ENCODE results near the gene TRMT61A. TPM values are rescaled to one million over a fixed set of nuclear protein-coding genes. Genes with fewer than 3 reads are reported as not detected.

TRMT61A gene
- polyA plus RNA-seq, 3 donors = 2.7 to 7.1 (median 3.4) TPM

- H3K27ac Mint-ChIP-seq = peak overlapping the region in 1 of 7 donors; percentile 31
Measured at GRCh38 chr14:103548463-103549351, 19.7 kb downstream of the TRMT61A start.

More at GRCh38 chr14:103548463-103549351, 19.7 kb downstream of the TRMT61A start:
- H3K79me2 ChIP-seq (ENCODE audit: insufficient read depth, low read length) = no peaks in the 10 kb centered on the region
- H3K27me3 ChIP-seq (ENCODE audit: control insufficient read depth in 2 of 2, insufficient read depth in 2 of 2, low read length in 2 of 2) = no peaks in the 10 kb centered on the region
- no peaks in the 10 kb centered on the region for H3K4me1 ChIP-seq (ENCODE audit: control insufficient read depth in 1 of 2, insufficient read depth in 2 of 2, low read length in 2 of 2)
- peaks cover 38% of the 10 kb centered on the region for H4K20me1 ChIP-seq (ENCODE audit: insufficient read depth, low read length)
- Mint-ChIP-seq H3K4me1 (no peaks in the 10 kb centered on the region), H3K9me3 (no peaks in the 10 kb centered on the region), H3K27me3 (ENCODE audit: low read depth in 3 of 3) (peaks cover 0 to 4% (median 1%) of the 10 kb centered on the region in 3 donors), H3K36me3 (no peaks in the 10 kb centered on the region), H3K4me3 (no peak overlapping the region)
- no peak overlapping the region for H3K4me2 ChIP-seq (replicated peaks; ENCODE audit: extremely low read depth, low read length, poor library complexity, severe bottlenecking)
- H3K9me3 ChIP-seq (replicated peaks in 1 of 2; ENCODE audit: control insufficient read depth in 1 of 2, insufficient read depth in 1 of 2, low read length in 2 of 2) = no peaks in the 10 kb centered on the region
- H3K27ac ChIP-seq (ENCODE audit: low read depth in 1 of 2, low read length in 2 of 2) = no peak overlapping the region
- intact Hi-C loops (cut with micrococcal nuclease) = loop anchor here in 1 of 2 donors (5.0 kb wide), 1 partner anchor 46 kb away; no protein-coding TSS in a partner anchor
- H3K36me3 ChIP-seq (replicated peaks in 1 of 2; ENCODE audit: control insufficient read depth in 1 of 2, insufficient read depth in 2 of 2, low read length in 2 of 2) = peaks cover 0 to 12% of the 10 kb centered on the region in 2 donors
- no peak for TF ChIP-seq CTCF (IDR thresholded peaks at IDR 0.05)
- WGBS (ENCODE audit: insufficient coverage) = 92% methylated on average over 27 of the region's 27 CpGs
- H3K9ac ChIP-seq (ENCODE audit: insufficient read depth, low read length, poor library complexity, severe bottlenecking) = no peak overlapping the region
- H3K4me3 ChIP-seq (replicated peaks in 1 of 3; ENCODE audit: low read depth in 2 of 3, low read length in 3 of 3) = no peak overlapping the region
- no peak overlapping the region for H2AFZ ChIP-seq (ENCODE audit: insufficient read depth, low read depth, low read length, poor library complexity, severe bottlenecking)
- no peak for DNase-seq
